Loucy (cell line): ENCODE data around the gene BAD.

Experiments used
- H2AFZ ChIP-seq: fragments of 200-600 bp; sonication (generic); 2 replicates; pipeline ENCODE4 v1.6.0; 2016; ENCODE audit warnings: antibody characterized with exemption, mild to moderate bottlenecking, low read length, moderate library complexity
- H3F3A ChIP-seq: fragments of 200-600 bp; 2 replicates; pipeline ENCODE4 v1.6.0; 2016; ENCODE audit warnings: antibody characterized with exemption, low read depth, mild to moderate bottlenecking
- H3K27me3 ChIP-seq: fragments of 200-600 bp; sonication (generic); 2 replicates; pipeline ENCODE4 v1.6.1; 2014; ENCODE audit warnings: low read length, mild to moderate bottlenecking; ENCODE audit not compliant: insufficient read depth, poor library complexity, severe bottlenecking
- H3K36me3 ChIP-seq: fragments of 200-600 bp; sonication (generic); 2 replicates; pipeline ENCODE4 v1.6.1; 2016; ENCODE audit warnings: low read length; ENCODE audit not compliant: insufficient read depth
- H3K4me1 ChIP-seq: fragments of 200-600 bp; sonication (generic); 2 replicates; pipeline ENCODE4 v1.5.1; 2014; ENCODE audit warnings: low read length, mild to moderate bottlenecking; ENCODE audit not compliant: insufficient read depth, poor library complexity, severe bottlenecking
- H3K4me2 ChIP-seq: fragments of 200-600 bp; sonication (generic); 2 replicates; pipeline ENCODE4 v1.6.0; 2014; ENCODE audit warnings: antibody characterized with exemption, low read length, low read depth, mild to moderate bottlenecking; ENCODE audit not compliant: poor library complexity, severe bottlenecking
- H3K4me3 ChIP-seq: fragments of 200-600 bp; sonication (generic); 2 replicates; pipeline ENCODE4 v1.5.1; 2014; ENCODE audit warnings: low read length, mild to moderate bottlenecking, mixed read lengths; ENCODE audit not compliant: poor library complexity, severe bottlenecking
- H3K79me2 ChIP-seq: fragments of 200-600 bp; sonication (generic); 2 replicates; pipeline ENCODE4 v1.6.1; 2014; ENCODE audit warnings: low read length; ENCODE audit not compliant: insufficient read depth
- H3K9ac ChIP-seq: fragments of 200-600 bp; sonication (generic); 2 replicates; pipeline ENCODE4 v1.6.0; 2014; ENCODE audit warnings: mild to moderate bottlenecking, low read depth, low read length, moderate library complexity; ENCODE audit not compliant: poor library complexity, severe bottlenecking
- H3K9me2 ChIP-seq: fragments of 200-600 bp; sonication (generic); replicated peaks from 2 replicates; pipeline ENCODE4 v1.6.1; 2016; ENCODE audit warnings: low read depth, low read length, mixed read lengths
- H3K9me3 ChIP-seq: fragments of 200-600 bp; sonication (generic); 2 replicates; pipeline ENCODE4 v1.6.1; 2014; ENCODE audit warnings: mild to moderate bottlenecking, antibody characterized with exemption, low read length, low read depth; ENCODE audit not compliant: insufficient read depth
- H4K20me1 ChIP-seq: fragments of 200-600 bp; sonication (generic); 2 replicates; pipeline ENCODE4 v1.6.0; 2014; ENCODE audit warnings: antibody characterized with exemption, low read length, mild to moderate bottlenecking; ENCODE audit not compliant: insufficient read depth, poor library complexity, severe bottlenecking
- CTCF ChIP-seq: fragments of 200-600 bp; sonication (generic); conservative IDR thresholded peaks from 2 replicates; pipeline ENCODE4 v1.5.1; 2014; ENCODE audit warnings: mild to moderate bottlenecking, antibody characterized with exemption, low read length
- EZH2phosphoT487 ChIP-seq: fragments of 200-600 bp; IDR thresholded peaks from 2 replicates; pipeline ENCODE4 v1.6.1; 2018; ENCODE audit warnings: antibody characterized with exemption, mild to moderate bottlenecking, moderate library complexity, borderline replicate concordance

The BAD gene

GRCh38 chr11:64262271-64263002, 22.0 kb downstream of the BAD start:
- Histone ChIP-seq H3K36me3 (no peaks in the 10 kb centered on the region), H2AFZ (no peak overlapping the region), H3K79me2 (no peaks in the 10 kb centered on the region), H3K4me2 (no peak overlapping the region), H4K20me1 (no peaks in the 10 kb centered on the region), H3K4me1 (no peaks in the 10 kb centered on the region), H3K4me3 (no peak overlapping the region), H3F3A (no peaks in the 10 kb centered on the region), H3K9me3 (no peaks in the 10 kb centered on the region), H3K9me2 (no peaks in the 10 kb centered on the region), H3K9ac (no peak overlapping the region), H3K27me3 (no peaks in the 10 kb centered on the region)
- TF ChIP-seq CTCF (no peak), EZH2phosphoT487 (no peak)

GRCh38 chr11:64261556-64262080, 22.8 kb downstream of the BAD start:
- no peaks in the 10 kb centered on the region for H3K9me3 ChIP-seq
- no peaks in the 10 kb centered on the region for H3K9me2 ChIP-seq
- no peak overlapping the region for H2AFZ ChIP-seq
- no peaks in the 10 kb centered on the region for H3F3A ChIP-seq
- H3K27me3 ChIP-seq, result no peaks in the 10 kb centered on the region
- no peak overlapping the region for H3K9ac ChIP-seq
- no peaks in the 10 kb centered on the region for H4K20me1 ChIP-seq
- no peak overlapping the region for H3K4me3 ChIP-seq
- TF ChIP-seq CTCF, result no peak
- no peak for TF ChIP-seq EZH2phosphoT487
- no peaks in the 10 kb centered on the region for H3K79me2 ChIP-seq
- H3K4me1 ChIP-seq, result no peaks in the 10 kb centered on the region
- no peak overlapping the region for H3K4me2 ChIP-seq
- H3K36me3 ChIP-seq, result no peaks in the 10 kb centered on the region

GRCh38 chr11:64260147-64260708, 24.2 kb downstream of the BAD start:
- H3K27me3 ChIP-seq, result no peaks in the 10 kb centered on the region
- H3K4me1 ChIP-seq, result no peaks in the 10 kb centered on the region
- H3K9me2 ChIP-seq, result no peaks in the 10 kb centered on the region
- H3K36me3 ChIP-seq, result no peaks in the 10 kb centered on the region
- no peaks in the 10 kb centered on the region for H3K79me2 ChIP-seq
- no peak overlapping the region for H3K4me3 ChIP-seq
- TF ChIP-seq EZH2phosphoT487, result no peak
- no peak for TF ChIP-seq CTCF
- no peak overlapping the region for H2AFZ ChIP-seq
- no peak overlapping the region for H3K9ac ChIP-seq
- no peaks in the 10 kb centered on the region for H3F3A ChIP-seq
- no peak overlapping the region for H3K4me2 ChIP-seq
- no peaks in the 10 kb centered on the region for H4K20me1 ChIP-seq
- H3K9me3 ChIP-seq, result no peaks in the 10 kb centered on the region
